Stimulated activated CD8-positive, alpha-beta memory T cell treated with anti-CD3 and anti-CD28 coated beads, Interleukin-4, amount 100 ng/mL, for 4 hours (primary cell): ENCODE data around the gene ZSWIM9.
A peak's percentile ranks its signal among the peaks of the same experiment; 100 is the strongest.

ENCODE experiments used
- DNase-seq, 2 donors: peaks; one replicate each; pipeline ENCODE4 v3.0.0-alpha.2; 2020; ENCODE audit warnings: low read depth in 2 of 2, low spot score in 1 of 2

Gene ZSWIM9

DNA sequence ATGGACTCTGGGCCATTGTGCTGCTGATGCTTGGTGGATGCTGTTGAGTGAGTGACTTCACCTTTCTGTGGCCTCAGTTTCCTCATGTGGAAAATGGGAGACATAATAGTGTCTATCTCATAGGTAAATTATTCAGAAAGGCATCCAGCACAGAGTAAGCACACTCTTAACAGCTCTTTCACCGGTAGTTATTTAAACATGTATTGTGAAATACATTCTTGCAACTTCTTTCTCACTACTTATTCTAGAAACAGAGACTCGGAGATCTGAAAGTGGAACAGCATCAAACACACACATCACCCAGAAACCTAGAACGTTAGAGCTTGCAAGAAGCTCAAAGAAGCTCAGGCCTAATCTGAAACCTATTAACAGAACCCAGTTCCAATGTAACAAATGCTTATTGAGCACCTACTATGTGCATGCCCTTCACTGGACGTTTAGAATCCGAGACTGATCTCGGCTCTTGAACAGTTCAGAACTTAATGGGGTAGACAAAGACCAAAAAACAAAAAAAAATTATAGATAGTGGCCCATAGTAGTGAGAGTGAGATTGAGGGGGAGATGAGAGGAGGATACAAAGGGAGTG is 4.1 kb downstream of the ZSWIM9 start:
- no peak for DNase-seq

- DNase-seq: no peak
These were observed 5.1 kb downstream of the ZSWIM9 start for GRCh38 chr19:48175578-48175977.

GRCh38 chr19:48176226-48176625 is 5.7 kb downstream of the ZSWIM9 start:
- no peak for DNase-seq

GRCh38 chr19:48181505-48181904 is 11.0 kb downstream of the ZSWIM9 start:
- no peak for DNase-seq

GRCh38 chr19:48182434-48182833 is 12.0 kb downstream of the ZSWIM9 start:
- DNase-seq: no peak

DNA sequence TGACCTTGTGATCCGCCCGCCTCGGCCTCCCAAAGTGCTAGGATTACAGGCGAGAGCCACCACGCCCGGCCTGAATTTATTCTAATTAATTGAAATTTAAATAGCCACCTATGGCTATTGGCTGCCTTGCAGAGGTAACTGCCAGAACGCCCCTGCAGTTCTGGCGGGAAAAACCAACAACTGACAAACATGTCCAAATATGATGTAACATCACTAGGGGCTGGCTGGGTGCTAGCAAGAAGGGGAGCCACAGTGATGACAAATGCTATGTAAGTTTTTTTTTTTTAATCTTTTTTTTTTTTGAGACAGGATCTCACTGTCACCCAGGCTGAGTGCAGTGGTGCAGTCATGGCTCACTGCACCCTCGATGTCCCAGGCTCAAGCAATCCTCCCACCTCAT is 12.9 kb downstream of the ZSWIM9 start:
- DNase-seq: no peak

DNA sequence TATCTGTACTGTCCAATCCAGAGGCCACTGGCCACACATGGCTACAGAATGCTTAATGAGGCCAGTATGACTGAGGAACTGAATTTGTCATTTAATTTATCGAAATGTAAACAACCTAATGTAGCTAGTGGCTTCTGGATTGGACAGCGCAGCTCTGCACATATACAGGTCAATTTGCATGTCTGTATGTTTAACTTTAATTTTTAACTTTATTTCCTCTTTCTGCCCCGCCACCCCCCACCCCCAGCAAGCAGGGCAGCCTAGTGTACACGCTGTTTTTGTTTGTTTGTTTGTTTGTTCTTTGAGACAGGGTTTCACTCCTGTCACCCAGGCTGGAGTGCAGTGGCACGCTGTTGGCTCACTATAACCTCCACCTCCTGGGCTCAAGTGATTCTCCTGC is 15.5 kb downstream of the ZSWIM9 start:
- no peak for DNase-seq

DNA sequence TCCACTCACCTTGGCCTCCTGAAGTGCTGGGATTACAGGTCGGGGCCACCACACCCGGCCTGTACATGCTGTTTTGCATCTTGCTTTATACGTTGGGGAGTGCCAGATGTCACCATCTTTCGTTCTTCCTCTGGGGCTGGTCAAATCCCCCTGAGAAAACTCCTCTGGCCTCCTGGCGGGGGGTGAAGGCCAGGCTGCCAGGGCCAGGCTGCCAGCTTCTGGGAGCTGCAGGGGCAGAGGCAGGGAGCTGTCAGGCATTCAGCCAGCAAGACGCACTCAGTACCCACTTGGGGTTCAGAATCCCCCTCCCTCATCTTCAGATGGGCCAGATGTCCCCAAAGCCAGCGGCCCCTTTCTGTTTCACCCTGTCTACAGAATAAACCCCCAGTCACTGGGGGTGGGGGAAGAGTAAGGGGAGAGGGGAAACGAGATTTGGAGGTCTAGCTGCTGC is 16.1 kb downstream of the ZSWIM9 start:
- no peak for DNase-seq

- DNase-seq: peak in 1 of 2 donors; percentile 49
These were observed 19.9 kb downstream of the ZSWIM9 start for GRCh38 chr19:48190288-48190884.

- no peak for DNase-seq
These were observed 20.4 kb downstream of the ZSWIM9 start for GRCh38 chr19:48190885-48191284.

- DNase-seq: no peak
These were observed 22.3 kb downstream of the ZSWIM9 start for GRCh38 chr19:48192750-48193149.

DNA sequence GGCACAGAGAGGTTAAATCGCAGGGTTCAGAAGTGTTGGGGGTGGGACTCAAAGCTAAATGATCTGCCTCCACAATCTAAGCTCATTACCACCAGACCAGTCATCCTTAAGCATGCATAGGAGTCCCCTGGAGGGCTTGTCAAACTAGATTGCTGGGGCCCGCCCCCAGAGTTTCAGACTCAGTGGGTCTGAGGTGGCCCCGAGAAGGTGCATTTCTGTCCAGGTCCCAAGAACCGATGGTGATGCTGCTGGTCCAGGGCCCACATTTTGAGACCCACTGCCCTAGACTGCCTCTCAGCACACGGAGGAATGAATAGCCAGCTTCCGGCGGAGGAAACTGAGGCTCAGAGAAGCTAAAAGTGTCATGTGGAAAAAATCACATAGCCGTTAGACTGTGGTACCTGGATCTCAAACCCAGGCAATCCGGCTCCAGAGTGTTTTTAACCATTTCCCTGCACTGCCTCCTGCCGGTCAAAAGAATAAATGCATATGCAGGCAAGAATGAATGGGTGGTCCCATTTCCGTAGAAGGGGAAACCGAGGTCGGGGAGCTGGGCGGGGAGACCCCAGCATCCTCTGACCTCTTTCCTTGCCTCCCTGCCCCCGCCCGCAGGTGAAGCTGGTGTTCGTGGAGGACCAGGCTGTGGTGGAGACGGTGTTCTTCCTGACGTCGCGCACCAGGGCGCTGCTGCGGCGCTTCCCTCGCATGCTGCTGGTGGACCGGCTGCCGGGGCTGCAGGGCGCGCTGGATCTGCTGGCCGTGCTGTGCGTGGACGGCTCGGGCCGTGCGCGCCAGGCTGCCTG is 23.8 kb downstream of the ZSWIM9 start:
- no peak for DNase-seq

DNA sequence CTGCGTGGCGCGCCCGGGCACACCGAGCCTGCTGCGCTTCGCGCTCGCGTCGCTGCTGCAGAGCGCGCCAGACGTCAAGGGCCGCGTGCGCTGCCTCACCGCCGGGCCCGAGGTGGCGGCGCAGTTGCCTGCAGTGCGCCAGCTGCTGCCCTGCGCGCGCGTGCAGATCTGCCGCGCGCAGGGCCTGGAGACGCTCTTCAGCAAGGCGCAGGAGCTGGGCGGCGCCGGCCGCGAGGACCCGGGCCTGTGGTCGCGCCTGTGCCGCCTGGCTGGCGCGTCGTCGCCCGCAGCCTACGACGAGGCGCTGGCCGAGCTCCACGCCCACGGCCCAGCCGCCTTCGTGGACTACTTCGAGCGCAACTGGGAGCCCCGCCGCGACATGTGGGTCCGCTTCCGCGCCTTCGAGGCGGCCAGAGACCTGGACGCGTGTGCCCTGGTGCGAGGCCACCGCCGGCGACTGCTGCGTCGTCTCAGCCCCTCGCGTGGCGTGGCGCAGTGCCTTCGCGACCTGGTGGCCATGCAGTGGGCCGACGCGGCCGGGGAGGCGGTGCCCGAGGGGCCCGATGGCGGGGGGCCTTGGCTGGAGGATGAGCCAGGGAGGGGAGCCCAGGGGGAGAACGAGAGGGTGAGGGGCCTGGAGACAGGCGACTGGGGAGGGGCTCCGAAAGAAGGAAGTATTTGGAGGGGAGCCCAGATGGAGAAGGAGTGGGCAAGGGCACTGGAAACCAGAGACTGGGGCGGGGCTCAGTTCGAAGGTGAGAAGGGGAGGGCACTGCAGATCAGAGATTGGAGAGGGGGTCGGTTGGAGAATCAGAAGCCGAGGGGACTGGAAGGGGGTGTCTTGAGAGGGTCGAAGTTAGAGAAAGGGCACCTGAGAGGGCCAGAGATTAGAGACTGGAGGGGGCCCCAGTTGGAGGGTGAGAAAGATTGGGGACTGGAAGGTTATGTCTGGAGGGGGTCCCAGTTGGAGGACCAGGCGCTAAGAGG is 24.7 kb downstream of the ZSWIM9 start:
- no peak for DNase-seq

DNA sequence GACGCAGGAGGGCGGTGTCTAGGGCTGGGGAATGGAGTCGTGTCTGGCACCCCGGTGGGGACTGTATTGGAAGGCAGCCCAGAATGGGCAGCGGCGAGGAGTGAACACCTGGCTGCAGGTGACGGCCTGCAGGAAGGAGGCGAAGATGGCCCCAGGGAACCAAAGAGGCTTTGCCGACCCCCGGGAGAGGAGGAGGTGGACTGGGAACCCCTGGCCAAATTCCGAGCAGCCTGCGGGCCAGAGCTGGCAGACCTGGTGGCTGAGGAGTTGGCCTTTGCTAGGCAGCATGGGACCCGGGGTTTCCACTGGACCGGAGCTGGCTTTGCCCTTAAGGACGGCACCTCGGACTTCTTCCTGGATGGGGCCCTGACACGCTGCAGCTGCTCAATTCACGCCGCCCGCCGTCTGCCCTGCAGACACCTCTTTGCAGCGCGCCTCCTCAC is 25.9 kb downstream of the ZSWIM9 start:
- DNase-seq: no peak

- no peak for DNase-seq
These were observed 26.6 kb downstream of the ZSWIM9 start for GRCh38 chr19:48196933-48197665.

GRCh38 chr19:48203222-48203793 is 32.8 kb downstream of the ZSWIM9 start:
- no peak for DNase-seq

DNA sequence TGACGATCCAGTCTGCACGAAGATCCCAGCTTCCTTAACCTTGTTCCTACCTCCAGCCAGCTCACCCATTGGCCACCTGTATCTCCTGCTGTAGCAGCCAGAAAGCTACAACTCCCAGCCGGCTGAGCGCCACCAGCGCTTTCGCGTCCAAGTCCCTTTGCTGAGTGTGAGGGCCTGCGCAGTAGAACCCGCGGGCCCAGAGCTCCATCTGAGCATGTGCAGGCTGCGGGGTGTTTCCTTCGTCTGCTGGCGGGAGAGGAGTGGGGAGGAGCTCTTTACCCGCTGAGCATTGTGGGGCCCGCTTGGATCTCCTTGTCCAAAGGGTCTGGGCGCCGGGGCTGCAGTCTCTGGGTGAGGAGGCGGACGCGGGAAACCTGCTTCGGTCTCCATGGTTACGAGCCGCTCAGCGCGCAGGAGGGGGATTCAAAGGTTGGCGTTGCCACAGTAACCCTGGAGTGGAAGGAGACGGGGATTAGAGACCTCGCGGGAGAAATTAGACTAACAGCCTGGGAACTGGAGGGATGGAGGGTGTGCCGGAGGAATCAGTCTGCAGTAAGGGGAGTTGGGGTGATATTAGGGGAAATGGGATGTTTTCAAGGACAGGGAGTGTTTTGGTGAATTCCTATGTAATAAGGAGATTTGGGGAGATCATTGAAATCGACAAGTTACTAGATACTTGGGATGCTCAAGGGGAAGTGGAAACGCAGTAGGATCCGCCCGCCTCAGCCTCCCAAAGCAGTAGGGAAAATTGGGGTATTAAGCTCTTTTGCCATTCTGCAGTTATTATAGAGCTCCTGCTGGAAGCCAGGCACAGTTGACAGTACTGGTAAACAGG is 33.5 kb downstream of the ZSWIM9 start:
- peak; percentile 74 to 83 for DNase-seq

GRCh38 chr19:48206397-48207093 is 36.1 kb downstream of the ZSWIM9 start:
- DNase-seq: no peak

GRCh38 chr19:48210005-48210404 is 39.5 kb downstream of the ZSWIM9 start:
- DNase-seq: no peak
